ENCODE data around the gene ORMDL2.

ORMDL2 gene

GRCh38 chr12:55845361-55845760, 27.5 kb downstream of the ORMDL2 start:
- TF ChIP-seq EZH2phosphoT487 (IDR thresholded peaks at IDR 0.05; ENCODE audit: borderline replicate concordance, low read length) = no peak
- TF ChIP-seq, protein P1, sequence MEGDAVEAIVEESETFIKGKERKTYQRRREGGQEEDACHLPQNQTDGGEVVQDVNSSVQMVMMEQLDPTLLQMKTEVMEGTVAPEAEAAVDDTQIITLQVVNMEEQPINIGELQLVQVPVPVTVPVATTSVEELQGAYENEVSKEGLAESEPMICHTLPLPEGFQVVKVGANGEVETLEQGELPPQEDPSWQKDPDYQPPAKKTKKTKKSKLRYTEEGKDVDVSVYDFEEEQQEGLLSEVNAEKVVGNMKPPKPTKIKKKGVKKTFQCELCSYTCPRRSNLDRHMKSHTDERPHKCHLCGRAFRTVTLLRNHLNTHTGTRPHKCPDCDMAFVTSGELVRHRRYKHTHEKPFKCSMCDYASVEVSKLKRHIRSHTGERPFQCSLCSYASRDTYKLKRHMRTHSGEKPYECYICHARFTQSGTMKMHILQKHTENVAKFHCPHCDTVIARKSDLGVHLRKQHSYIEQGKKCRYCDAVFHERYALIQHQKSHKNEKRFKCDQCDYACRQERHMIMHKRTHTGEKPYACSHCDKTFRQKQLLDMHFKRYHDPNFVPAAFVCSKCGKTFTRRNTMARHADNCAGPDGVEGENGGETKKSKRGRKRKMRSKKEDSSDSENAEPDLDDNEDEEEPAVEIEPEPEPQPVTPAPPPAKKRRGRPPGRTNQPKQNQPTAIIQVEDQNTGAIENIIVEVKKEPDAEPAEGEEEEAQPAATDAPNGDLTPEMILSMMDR (IDR thresholded peaks at IDR 0.05; ENCODE audit: low read depth, low read length, poor library complexity, severe bottlenecking) = no peak
- no peaks in the 10 kb centered on the region for H3K36me3 ChIP-seq (ENCODE audit: control insufficient read depth, low read length)
- no peak overlapping the region for H3K4me3 ChIP-seq (ENCODE audit: low read length)
- H3K27me3 ChIP-seq (ENCODE audit: control insufficient read depth, low read length) = peaks cover 34% of the 10 kb centered on the region
- no peaks in the 10 kb centered on the region for H3K9me2 ChIP-seq (replicated peaks; ENCODE audit: control insufficient read depth, low read length)
- H3K27ac ChIP-seq (ENCODE audit: low read depth, low read length) = no peak overlapping the region
- H3K4me1 ChIP-seq (ENCODE audit: control insufficient read depth, low read length) = no peaks in the 10 kb centered on the region
- H3K9me3 ChIP-seq (ENCODE audit: control insufficient read depth, insufficient read depth, low read length) = no peaks in the 10 kb centered on the region
- H3K79me2 ChIP-seq (ENCODE audit: control insufficient read depth, low read length) = no peaks in the 10 kb centered on the region
- no peak overlapping the region for H3K4me2 ChIP-seq (ENCODE audit: low read length)
- H4K20me1 ChIP-seq (ENCODE audit: control insufficient read depth, insufficient read depth, low read depth, low read length) = no peaks in the 10 kb centered on the region
- H3F3A ChIP-seq (ENCODE audit: control insufficient read depth, insufficient read depth) = no peaks in the 10 kb centered on the region

DNA sequence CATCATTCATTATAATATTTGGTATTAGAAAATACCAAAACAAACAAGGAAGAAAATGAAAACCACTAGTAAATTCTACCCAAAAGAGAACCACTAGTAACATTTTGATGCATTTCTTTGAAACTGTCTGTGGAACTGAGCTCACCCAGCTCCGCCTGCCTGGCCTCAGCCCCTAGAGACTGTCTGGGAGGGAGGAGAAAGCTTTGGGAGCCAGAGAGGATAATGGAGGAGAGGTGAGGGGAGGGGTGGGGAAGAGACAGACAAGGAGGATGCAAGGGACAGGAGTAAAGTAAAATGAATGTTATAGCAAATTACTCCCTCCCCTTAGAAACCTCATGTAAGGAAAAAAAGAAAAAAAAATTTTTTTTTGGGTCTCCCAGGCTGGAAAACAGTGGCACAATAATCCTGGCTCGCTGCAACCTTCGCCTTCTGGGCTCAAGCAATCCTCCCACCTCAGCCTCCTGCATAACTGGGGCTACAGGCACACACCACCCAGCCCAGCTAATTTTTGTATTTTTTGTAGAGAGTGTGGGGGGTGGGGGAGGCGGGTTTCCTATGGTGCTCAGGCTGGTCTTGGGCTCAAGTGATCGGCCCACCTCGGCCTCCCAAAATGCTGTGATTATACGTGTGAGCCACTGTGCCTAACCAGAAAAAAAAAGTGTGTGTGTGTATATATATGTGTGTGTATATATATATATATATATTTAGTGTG, 28.1 kb downstream of the ORMDL2 start:
- Histone ChIP-seq H3K27ac (ENCODE audit: low read depth, low read length) (no peak overlapping the region), H3K36me3 (ENCODE audit: control insufficient read depth, low read length) (no peaks in the 10 kb centered on the region), H4K20me1 (ENCODE audit: control insufficient read depth, insufficient read depth, low read depth, low read length) (no peaks in the 10 kb centered on the region), H3K9me3 (ENCODE audit: control insufficient read depth, insufficient read depth, low read length) (no peaks in the 10 kb centered on the region), H3K4me1 (ENCODE audit: control insufficient read depth, low read length) (no peaks in the 10 kb centered on the region), H3K4me2 (ENCODE audit: low read length) (no peak overlapping the region), H3K27me3 (ENCODE audit: control insufficient read depth, low read length) (peaks cover 40% of the 10 kb centered on the region), H3K4me3 (ENCODE audit: low read length) (no peak overlapping the region), H3K79me2 (ENCODE audit: control insufficient read depth, low read length) (no peaks in the 10 kb centered on the region), H3F3A (ENCODE audit: control insufficient read depth, insufficient read depth) (no peaks in the 10 kb centered on the region), H3K9me2 (replicated peaks; ENCODE audit: control insufficient read depth, low read length) (no peaks in the 10 kb centered on the region)
- TF ChIP-seq EZH2phosphoT487 (IDR thresholded peaks at IDR 0.05; ENCODE audit: borderline replicate concordance, low read length) = no peak
- TF ChIP-seq, protein P1 (IDR thresholded peaks at IDR 0.05; ENCODE audit: low read depth, low read length, poor library complexity, severe bottlenecking) = no peak

DNA sequence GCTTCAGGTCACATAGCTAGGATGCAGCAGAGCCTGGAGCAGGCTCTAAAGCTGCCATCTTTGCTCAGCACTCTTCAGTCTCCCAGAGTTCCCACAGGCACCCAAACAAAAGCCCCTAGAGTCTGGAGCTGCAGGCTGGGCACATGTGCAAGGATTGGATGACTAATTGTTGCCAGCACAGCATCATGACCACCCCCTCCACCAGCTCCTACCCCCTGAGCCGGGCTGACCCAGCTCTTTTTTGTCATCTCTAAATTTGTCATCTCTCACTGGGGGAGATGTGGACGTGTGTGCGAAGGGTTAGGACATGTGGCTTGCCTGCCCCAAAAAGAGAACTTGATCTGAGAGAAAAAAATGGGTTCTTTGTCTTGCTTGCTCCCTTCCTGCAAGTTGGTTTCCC, 29.2 kb downstream of the ORMDL2 start:
- Histone ChIP-seq H3K27ac (ENCODE audit: low read depth, low read length) (no peak overlapping the region), H4K20me1 (ENCODE audit: control insufficient read depth, insufficient read depth, low read depth, low read length) (no peaks in the 10 kb centered on the region), H3K4me2 (ENCODE audit: low read length) (no peak overlapping the region), H3K9me2 (replicated peaks; ENCODE audit: control insufficient read depth, low read length) (no peaks in the 10 kb centered on the region), H3K4me3 (ENCODE audit: low read length) (no peak overlapping the region), H3K4me1 (ENCODE audit: control insufficient read depth, low read length) (no peaks in the 10 kb centered on the region), H3F3A (ENCODE audit: control insufficient read depth, insufficient read depth) (no peaks in the 10 kb centered on the region), H3K36me3 (ENCODE audit: control insufficient read depth, low read length) (no peaks in the 10 kb centered on the region), H3K27me3 (ENCODE audit: control insufficient read depth, low read length) (peaks cover 40% of the 10 kb centered on the region), H3K9me3 (ENCODE audit: control insufficient read depth, insufficient read depth, low read length) (no peaks in the 10 kb centered on the region), H3K79me2 (ENCODE audit: control insufficient read depth, low read length) (no peaks in the 10 kb centered on the region)
- no peak for TF ChIP-seq EZH2phosphoT487 (IDR thresholded peaks at IDR 0.05; ENCODE audit: borderline replicate concordance, low read length)
- TF ChIP-seq, protein P1 (IDR thresholded peaks at IDR 0.05; ENCODE audit: low read depth, low read length, poor library complexity, severe bottlenecking) = no peak

Measured in DOHH2 (cell line).